Urinary bladder (tissue), 4 donors: ENCODE data around the gene TTBK1. TPM values are rescaled to one million over a fixed set of nuclear protein-coding genes. Genes with fewer than 3 reads are reported as not detected.

Source experiments
- DNase-seq: peaks from one replicate; pipeline ENCODE4 v3.0.0-alpha.2; 2015; ENCODE audit errors: extremely low spot score
- H3K27ac ChIP-seq: one replicate; pipeline ENCODE4 v1.5.1; 2013; ENCODE audit warnings: low read depth, mild to moderate bottlenecking, moderate library complexity
- H3K36me3 ChIP-seq: one replicate; pipeline ENCODE4 v1.6.1; 2013; ENCODE audit warnings: mild to moderate bottlenecking, moderate library complexity; ENCODE audit not compliant: insufficient read depth
- H3K4me1 ChIP-seq: one replicate; pipeline ENCODE4 v1.6.1; 2013; ENCODE audit warnings: mild to moderate bottlenecking, moderate library complexity; ENCODE audit not compliant: insufficient read depth
- H3K4me3 ChIP-seq: one replicate; pipeline ENCODE4 v1.5.1; 2013; ENCODE audit warnings: low read depth, low read length
- WGBS: extraction: QIAGEN DNeasy Blood & Tissue Kit; methylation state at CpG from one replicate; pipeline ENCODE4 v1.1.7; 2013; 5-methylcytosine and 5-hydroxymethylcytosine counted together
- polyA plus RNA-seq: library from polyadenylated mRNA; stranded (reverse); fragments of 200-250 nt; gene quantifications from one replicate; pipeline ENCODE4 v1.2.3, GENCODE V29; 2013
- total RNA-seq: library from RNA; depleted of rRNA; stranded (reverse); fragments of >200 nt; gene quantifications from one replicate; pipeline ENCODE4 v1.2.3, GENCODE V29; 2014
- donor health status: healthy with polysubstance abuse.
- donor health status: healthy.

TTBK1 gene
- total and polyA plus RNA-seq, 2 donors, result 0.20 to 0.32 TPM

GRCh38 chr6:43275801-43276576 is 32.7 kb downstream of the TTBK1 start:
- H3K4me1 ChIP-seq, result no peaks in the 10 kb centered on the region
- WGBS, result 23% methylated on average over 64 of the region's 64 CpGs
- no peak for DNase-seq
- H3K27ac ChIP-seq, result no peak overlapping the region
- H3K4me3 ChIP-seq, result peak overlapping the region; percentile 45
- H3K36me3 ChIP-seq, result no peaks in the 10 kb centered on the region

- Histone ChIP-seq H3K36me3 (no peaks in the 10 kb centered on the region), H3K4me3 (no peak overlapping the region), H3K27ac (no peak overlapping the region), H3K4me1 (no peaks in the 10 kb centered on the region)
- DNase-seq, result no peak
- WGBS, result 78% methylated on average over 11 of the region's 11 CpGs
Observed at GRCh38 chr6:43276577-43277305, 33.5 kb downstream of the TTBK1 start.

- H3K4me1 ChIP-seq, result no peaks in the 10 kb centered on the region
- no peak overlapping the region for H3K4me3 ChIP-seq
- DNase-seq, result no peak
- 80% methylated on average over 6 of the region's 6 CpGs for WGBS
- no peak overlapping the region for H3K27ac ChIP-seq
- H3K36me3 ChIP-seq, result no peaks in the 10 kb centered on the region
Observed at GRCh38 chr6:43277306-43277642, 34.0 kb downstream of the TTBK1 start.

GRCh38 chr6:43277643-43278523 is 34.6 kb downstream of the TTBK1 start:
- Histone ChIP-seq H3K4me1 (no peaks in the 10 kb centered on the region), H3K27ac (no peak overlapping the region), H3K36me3 (no peaks in the 10 kb centered on the region), H3K4me3 (no peak overlapping the region)
- no peak for DNase-seq
- 62% methylated on average over 13 of the region's 13 CpGs for WGBS

GRCh38 chr6:43278524-43279078 is 35.3 kb downstream of the TTBK1 start:
- Histone ChIP-seq H3K36me3 (no peaks in the 10 kb centered on the region), H3K4me3 (no peak overlapping the region), H3K27ac (no peak overlapping the region), H3K4me1 (no peaks in the 10 kb centered on the region)
- DNase-seq, result no peak
- 42% methylated on average over 4 of the region's 4 CpGs for WGBS

GRCh38 chr6:43280234-43280633 is 37.0 kb downstream of the TTBK1 start:
- Histone ChIP-seq H3K4me3 (no peak overlapping the region), H3K36me3 (no peaks in the 10 kb centered on the region), H3K4me1 (no peaks in the 10 kb centered on the region), H3K27ac (no peak overlapping the region)
- 76% methylated on average over 2 of the region's 2 CpGs for WGBS
- no peak for DNase-seq

GRCh38 chr6:43282060-43282459 is 38.8 kb downstream of the TTBK1 start:
- no peaks in the 10 kb centered on the region for H3K36me3 ChIP-seq
- no peak overlapping the region for H3K27ac ChIP-seq
- 76% methylated on average over 9 of the region's 9 CpGs for WGBS
- no peaks in the 10 kb centered on the region for H3K4me1 ChIP-seq
- H3K4me3 ChIP-seq, result no peak overlapping the region
- no peak for DNase-seq

- no peak for DNase-seq
- Histone ChIP-seq H3K4me1 (no peaks in the 10 kb centered on the region), H3K27ac (no peak overlapping the region), H3K4me3 (no peak overlapping the region), H3K36me3 (no peaks in the 10 kb centered on the region)
- 82% methylated on average over 32 of the region's 32 CpGs for WGBS
Observed at GRCh38 chr6:43282636-43283513, 39.6 kb downstream of the TTBK1 start.

- H3K4me3 ChIP-seq, result no peak overlapping the region
- no peaks in the 10 kb centered on the region for H3K4me1 ChIP-seq
- 92% methylated on average over 18 of the region's 18 CpGs for WGBS
- no peak for DNase-seq
- no peak overlapping the region for H3K27ac ChIP-seq
- H3K36me3 ChIP-seq, result no peaks in the 10 kb centered on the region
Observed at GRCh38 chr6:43283514-43283901, 40.2 kb downstream of the TTBK1 start.

GRCh38 chr6:43283905-43284304 is 40.6 kb downstream of the TTBK1 start:
- DNase-seq, result no peak
- Histone ChIP-seq H3K4me1 (no peaks in the 10 kb centered on the region), H3K4me3 (no peak overlapping the region), H3K27ac (no peak overlapping the region), H3K36me3 (no peaks in the 10 kb centered on the region)
- 87% methylated on average over 27 of the region's 27 CpGs for WGBS

GRCh38 chr6:43284991-43285781 is 41.9 kb downstream of the TTBK1 start:
- WGBS, result 3% methylated on average over 83 of the region's 83 CpGs
- DNase-seq, result no peak
- H3K4me3 ChIP-seq, result no peak overlapping the region
- H3K36me3 ChIP-seq, result no peaks in the 10 kb centered on the region
- H3K4me1 ChIP-seq, result no peaks in the 10 kb centered on the region
- H3K27ac ChIP-seq, result no peak overlapping the region

GRCh38 chr6:43285832-43286231 is 42.6 kb downstream of the TTBK1 start:
- 86% methylated on average over 5 of the region's 5 CpGs for WGBS
- Histone ChIP-seq H3K27ac (no peak overlapping the region), H3K4me1 (no peaks in the 10 kb centered on the region), H3K36me3 (no peaks in the 10 kb centered on the region), H3K4me3 (no peak overlapping the region)
- no peak for DNase-seq
